ENCODE data around the gene RABL3.
"Not testable (repeated sequence)": the region's sequence is repeated elsewhere in the genome, so short reads cannot be mapped to it uniquely, and the experiment has no call there.

The RABL3 gene

GRCh38 chr3:120742198-120742848 lies at the start of gene RABL3, which contains the start of gene GTF2E1:
Gene RABL3, minus strand, starts transcription at chr3:120742516. Its CDS starts 9 bp downstream, at chr3:120742507.
Gene GTF2E1, plus strand, starts transcription at chr3:120742744. Its CDS starts 7,809 bp downstream, at chr3:120750553.
- DNase-seq (ENCODE audit: low read depth in 1 of 2, low spot score in 1 of 2) = peak; percentile 92 to 93

- no peak for DNase-seq (ENCODE audit: low read depth in 1 of 2, low spot score in 1 of 2)
Measured at GRCh38 chr3:120791913-120792312, 49.6 kb upstream of the RABL3 start.

GRCh38 chr3:120791010-120791409 lies 48.7 kb upstream of the RABL3 start:
- no peak for DNase-seq (ENCODE audit: low read depth in 1 of 2, low spot score in 1 of 2)

- DNase-seq (ENCODE audit: low read depth in 1 of 2, low spot score in 1 of 2) = not testable (repeated sequence)
Measured at GRCh38 chr3:120785832-120786231, 43.5 kb upstream of the RABL3 start.

- no peak for DNase-seq (ENCODE audit: low read depth in 1 of 2, low spot score in 1 of 2)
Measured at GRCh38 chr3:120780977-120781376, 38.7 kb upstream of the RABL3 start.

- DNase-seq (ENCODE audit: low read depth in 1 of 2, low spot score in 1 of 2) = no peak
Measured at GRCh38 chr3:120778776-120779175, 36.5 kb upstream of the RABL3 start.

- DNase-seq (ENCODE audit: low read depth in 1 of 2, low spot score in 1 of 2) = no peak
Measured at GRCh38 chr3:120775411-120775810, 33.1 kb upstream of the RABL3 start.

- no peak for DNase-seq (ENCODE audit: low read depth in 1 of 2, low spot score in 1 of 2)
Measured at GRCh38 chr3:120773932-120774331, 31.6 kb upstream of the RABL3 start.

GRCh38 chr3:120772081-120772480 lies 29.8 kb upstream of the RABL3 start:
- DNase-seq (ENCODE audit: low read depth in 1 of 2, low spot score in 1 of 2) = no peak

- no peak for DNase-seq (ENCODE audit: low read depth in 1 of 2, low spot score in 1 of 2)
Measured at GRCh38 chr3:120770891-120771290, 28.6 kb upstream of the RABL3 start.

- DNase-seq (ENCODE audit: low read depth in 1 of 2, low spot score in 1 of 2) = no peak
Measured at GRCh38 chr3:120769436-120769835, 27.1 kb upstream of the RABL3 start.

- DNase-seq (ENCODE audit: low read depth in 1 of 2, low spot score in 1 of 2) = no peak
Measured at GRCh38 chr3:120767106-120767505, 24.8 kb upstream of the RABL3 start.

GRCh38 chr3:120766576-120766975 lies 24.3 kb upstream of the RABL3 start:
- DNase-seq (ENCODE audit: low read depth in 1 of 2, low spot score in 1 of 2) = no peak

GRCh38 chr3:120765830-120766493 lies 23.6 kb upstream of the RABL3 start:
- DNase-seq (ENCODE audit: low read depth in 1 of 2, low spot score in 1 of 2) = no peak

GRCh38 chr3:120764206-120764605 lies 21.9 kb upstream of the RABL3 start:
- no peak for DNase-seq (ENCODE audit: low read depth in 1 of 2, low spot score in 1 of 2)

- DNase-seq (ENCODE audit: low read depth in 1 of 2, low spot score in 1 of 2) = no peak
Measured at GRCh38 chr3:120763601-120764000, 21.3 kb upstream of the RABL3 start.

- DNase-seq (ENCODE audit: low read depth in 1 of 2, low spot score in 1 of 2) = no peak
Measured at GRCh38 chr3:120762615-120763014, 20.3 kb upstream of the RABL3 start.

GRCh38 chr3:120758551-120758950 lies 16.2 kb upstream of the RABL3 start:
- DNase-seq (ENCODE audit: low read depth in 1 of 2, low spot score in 1 of 2) = not testable (repeated sequence)

GRCh38 chr3:120756061-120756460 lies 13.7 kb upstream of the RABL3 start:
- DNase-seq (ENCODE audit: low read depth in 1 of 2, low spot score in 1 of 2) = no peak

GRCh38 chr3:120753810-120754209 lies 11.5 kb upstream of the RABL3 start:
- DNase-seq (ENCODE audit: low read depth in 1 of 2, low spot score in 1 of 2) = no peak

GRCh38 chr3:120752865-120753264 lies 10.5 kb upstream of the RABL3 start:
- no peak for DNase-seq (ENCODE audit: low read depth in 1 of 2, low spot score in 1 of 2)

GRCh38 chr3:120752230-120752629 lies 9.9 kb upstream of the RABL3 start:
- no peak for DNase-seq (ENCODE audit: low read depth in 1 of 2, low spot score in 1 of 2)

GRCh38 chr3:120749843-120750242 lies 7.5 kb upstream of the RABL3 start:
- no peak for DNase-seq (ENCODE audit: low read depth in 1 of 2, low spot score in 1 of 2)

All from activated T-helper 1 cell treated with anti-CD3 and anti-CD28 coated beads, Interleukin-2, amount 50 U/mL, for 16 hours (primary cell).